ENCODE measurements around the gene DENND1A. TPM values are rescaled to one million over a fixed set of nuclear protein-coding genes. Genes with fewer than 3 reads are reported as not detected.

DENND1A gene
- total RNA-seq, 3 donors from 2014 or later, result 18.4 to 21.3 (median 20.1) TPM

DNA sequence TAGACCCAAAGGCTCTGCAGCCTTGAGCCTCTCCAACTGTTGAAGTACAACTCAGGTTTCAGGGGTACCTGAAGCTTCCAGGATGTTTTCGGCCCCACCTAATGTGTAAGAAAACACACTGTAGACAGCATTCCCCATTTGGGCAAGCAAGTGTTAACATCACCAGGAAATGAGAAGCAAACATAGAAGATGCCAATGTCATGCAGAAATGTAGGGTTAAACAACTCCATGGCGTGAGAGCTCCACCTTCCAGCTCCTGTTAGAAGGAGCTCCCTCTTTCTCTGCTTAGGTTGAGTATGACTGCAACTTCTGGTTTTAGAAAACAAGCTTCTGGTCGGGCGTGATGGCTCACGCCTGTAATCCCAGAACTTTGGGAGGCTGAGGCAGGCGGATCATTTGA, 31.0 kb upstream of the DENND1A start:
- no peak overlapping the region for H3K4me3 ChIP-seq
- H3K27ac ChIP-seq, result no peak overlapping the region
- no peaks in the 10 kb centered on the region for H3K36me3 ChIP-seq
- TF ChIP-seq, protein P1, sequence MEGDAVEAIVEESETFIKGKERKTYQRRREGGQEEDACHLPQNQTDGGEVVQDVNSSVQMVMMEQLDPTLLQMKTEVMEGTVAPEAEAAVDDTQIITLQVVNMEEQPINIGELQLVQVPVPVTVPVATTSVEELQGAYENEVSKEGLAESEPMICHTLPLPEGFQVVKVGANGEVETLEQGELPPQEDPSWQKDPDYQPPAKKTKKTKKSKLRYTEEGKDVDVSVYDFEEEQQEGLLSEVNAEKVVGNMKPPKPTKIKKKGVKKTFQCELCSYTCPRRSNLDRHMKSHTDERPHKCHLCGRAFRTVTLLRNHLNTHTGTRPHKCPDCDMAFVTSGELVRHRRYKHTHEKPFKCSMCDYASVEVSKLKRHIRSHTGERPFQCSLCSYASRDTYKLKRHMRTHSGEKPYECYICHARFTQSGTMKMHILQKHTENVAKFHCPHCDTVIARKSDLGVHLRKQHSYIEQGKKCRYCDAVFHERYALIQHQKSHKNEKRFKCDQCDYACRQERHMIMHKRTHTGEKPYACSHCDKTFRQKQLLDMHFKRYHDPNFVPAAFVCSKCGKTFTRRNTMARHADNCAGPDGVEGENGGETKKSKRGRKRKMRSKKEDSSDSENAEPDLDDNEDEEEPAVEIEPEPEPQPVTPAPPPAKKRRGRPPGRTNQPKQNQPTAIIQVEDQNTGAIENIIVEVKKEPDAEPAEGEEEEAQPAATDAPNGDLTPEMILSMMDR (IDR thresholded peaks at IDR 0.05), result no peak
- no peak for TF ChIP-seq POLR2AphosphoS5 (IDR thresholded peaks at IDR 0.05)
- no peak for TF ChIP-seq POLR2A (IDR thresholded peaks at IDR 0.05)
- DNase-seq (ENCODE audit: low spot score in 2 of 2), result no peak
- no peaks in the 10 kb centered on the region for H3K9me3 ChIP-seq
- peaks cover 0 to 6% of the 10 kb centered on the region in 2 donors for H3K27me3 ChIP-seq
- intact Hi-C loops (cut with DNase I; ENCODE audit: low total_unique reads), result no loop called here
- H3K4me1 ChIP-seq, result no peaks in the 10 kb centered on the region

DNA sequence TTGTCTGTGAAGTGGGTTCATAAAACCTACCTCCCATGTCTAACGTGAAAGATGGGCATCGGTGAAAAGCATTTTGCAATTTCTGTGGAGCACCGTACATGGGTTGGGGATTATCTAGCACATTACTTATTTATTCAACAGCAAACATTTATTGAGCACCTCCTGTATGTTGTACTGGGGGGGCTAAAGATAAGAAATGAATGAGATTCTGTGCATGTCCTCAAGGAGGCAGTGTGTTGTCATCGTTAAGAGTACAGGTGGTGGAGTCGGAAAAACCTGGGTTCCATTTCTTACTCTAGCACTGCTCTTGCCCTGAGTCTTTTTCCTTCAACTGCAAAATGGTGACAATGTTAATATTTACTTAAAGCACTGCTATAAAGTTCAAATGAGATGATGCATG, 30.4 kb upstream of the DENND1A start:
- Histone ChIP-seq H3K27ac (no peak overlapping the region), H3K36me3 (no peaks in the 10 kb centered on the region), H3K4me1 (no peaks in the 10 kb centered on the region), H3K27me3 (peaks cover 0 to 6% of the 10 kb centered on the region in 2 donors), H3K4me3 (no peak overlapping the region), H3K9me3 (no peaks in the 10 kb centered on the region)
- TF ChIP-seq POLR2AphosphoS5 (IDR thresholded peaks at IDR 0.05) (no peak), POLR2A (IDR thresholded peaks at IDR 0.05) (no peak)
- intact Hi-C loops (cut with DNase I; ENCODE audit: low total_unique reads), result no loop called here
- DNase-seq (ENCODE audit: low spot score in 2 of 2), result no peak

DNA sequence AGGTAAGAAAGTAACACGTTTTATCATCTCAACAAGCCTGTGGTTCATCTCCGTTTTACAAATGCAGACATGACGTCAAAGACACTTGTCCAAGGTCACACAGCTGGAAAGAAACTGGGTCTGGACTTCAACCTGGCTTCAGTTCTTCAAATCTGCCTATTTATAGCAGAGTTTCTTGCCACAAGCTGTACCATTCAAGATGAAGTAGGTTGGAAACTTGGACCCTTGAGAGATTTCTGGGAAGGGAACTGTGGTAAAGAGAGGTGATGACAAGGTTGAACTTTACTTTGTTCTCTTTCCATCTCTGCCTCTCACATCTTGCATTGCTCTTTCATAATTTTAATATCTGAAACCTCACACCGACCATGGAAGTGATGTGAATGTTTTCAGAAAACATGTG, 29.9 kb upstream of the DENND1A start:
- Histone ChIP-seq H3K27ac (no peak overlapping the region), H3K36me3 (no peaks in the 10 kb centered on the region), H3K27me3 (peaks cover 0 to 6% of the 10 kb centered on the region in 2 donors), H3K4me1 (no peaks in the 10 kb centered on the region), H3K9me3 (no peaks in the 10 kb centered on the region), H3K4me3 (no peak overlapping the region)
- no peak for TF ChIP-seq POLR2AphosphoS5 (IDR thresholded peaks at IDR 0.05)
- TF ChIP-seq POLR2A (IDR thresholded peaks at IDR 0.05), result no peak
- TF ChIP-seq, protein P1 (IDR thresholded peaks at IDR 0.05), result no peak
- intact Hi-C loops (cut with DNase I; ENCODE audit: low total_unique reads), result no loop called here
- DNase-seq (ENCODE audit: low spot score in 2 of 2), result no peak

DNA sequence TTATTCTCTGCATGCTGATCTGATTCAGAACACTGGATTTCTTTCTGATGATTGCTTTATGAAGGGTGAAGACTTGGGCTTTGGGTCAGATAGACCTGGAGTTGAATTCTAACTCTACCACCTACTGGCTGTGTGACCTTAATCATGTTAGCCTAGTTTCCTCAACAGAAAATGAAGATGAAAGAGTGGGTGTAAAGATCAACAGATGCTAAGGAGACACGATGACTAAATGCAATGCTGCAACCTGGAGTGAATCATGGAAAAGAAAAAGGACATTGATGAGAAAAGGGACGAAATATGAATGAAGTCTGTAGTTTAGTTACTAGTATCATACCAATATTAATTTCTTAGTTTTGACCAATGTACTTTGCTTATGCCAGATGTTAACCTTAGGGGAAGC, 27.8 kb upstream of the DENND1A start:
- intact Hi-C loops (cut with DNase I; ENCODE audit: low total_unique reads), result no loop called here
- peaks cover 0 to 6% of the 10 kb centered on the region in 2 donors for H3K27me3 ChIP-seq
- TF ChIP-seq POLR2AphosphoS5 (IDR thresholded peaks at IDR 0.05) (no peak), POLR2A (IDR thresholded peaks at IDR 0.05) (no peak)
- TF ChIP-seq, protein P1 (IDR thresholded peaks at IDR 0.05), result no peak
- no peak overlapping the region for H3K4me3 ChIP-seq
- H3K9me3 ChIP-seq, result no peaks in the 10 kb centered on the region
- H3K36me3 ChIP-seq, result no peaks in the 10 kb centered on the region
- no peak for DNase-seq (ENCODE audit: low spot score in 2 of 2)
- no peaks in the 10 kb centered on the region for H3K4me1 ChIP-seq
- no peak overlapping the region for H3K27ac ChIP-seq

DNA sequence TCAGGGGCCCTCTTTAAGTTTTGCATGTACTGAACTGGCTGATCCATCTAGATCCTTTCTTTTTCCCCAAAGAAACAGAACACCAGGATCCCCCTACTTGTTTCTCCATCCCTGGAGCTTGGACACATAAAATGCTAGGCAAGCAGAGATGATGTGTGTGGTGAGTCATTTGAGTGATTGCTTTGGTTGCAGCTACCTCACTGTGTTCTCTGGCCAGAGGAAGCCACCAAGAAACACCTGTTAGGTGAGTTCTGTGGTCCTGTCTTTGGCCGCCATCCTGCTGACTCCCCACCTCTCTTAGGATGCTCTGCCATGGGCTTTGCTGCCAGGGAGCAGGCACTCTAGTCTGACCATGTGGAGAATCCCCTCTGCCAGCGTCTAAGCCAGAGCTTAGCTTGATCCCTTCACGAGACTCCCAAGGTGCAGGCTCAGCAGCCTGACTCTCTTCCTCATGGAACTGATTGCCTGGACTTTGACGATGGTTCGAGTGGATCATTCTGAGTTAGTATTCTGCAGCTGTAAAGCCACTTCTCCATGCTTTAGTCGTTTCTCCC, 27.3 kb upstream of the DENND1A start:
- no peak overlapping the region for H3K27ac ChIP-seq
- intact Hi-C loops (cut with DNase I; ENCODE audit: low total_unique reads), result no loop called here
- TF ChIP-seq POLR2AphosphoS5 (IDR thresholded peaks at IDR 0.05) (no peak), POLR2A (IDR thresholded peaks at IDR 0.05) (no peak)
- TF ChIP-seq, protein P1 (IDR thresholded peaks at IDR 0.05), result no peak
- H3K36me3 ChIP-seq, result no peaks in the 10 kb centered on the region
- peaks cover 0 to 6% of the 10 kb centered on the region in 2 donors for H3K27me3 ChIP-seq
- no peak overlapping the region for H3K4me3 ChIP-seq
- H3K4me1 ChIP-seq, result no peaks in the 10 kb centered on the region
- no peak for DNase-seq (ENCODE audit: low spot score in 2 of 2)
- H3K9me3 ChIP-seq, result no peaks in the 10 kb centered on the region
